HG03575 (cell line): ENCODE data around the gene PDE8B.

Source experiments
- ATAC-seq: cut with Tn5 transposase; IDR thresholded peaks from one replicate; pipeline ENCODE4 v1.9.1; 2021; ENCODE audit not compliant: unreplicated experiment, insufficient number of reproducible peaks, low FRiP score; ENCODE audit errors: extremely low read depth

PDE8B gene

GRCh38 chr5:77182367-77182766 lies 28.1 kb upstream of the PDE8B start:
- ATAC-seq, result no peak

- ATAC-seq, result no peak
Measured at GRCh38 chr5:77186652-77187370, 23.7 kb upstream of the PDE8B start.

GRCh38 chr5:77189421-77189820 lies 21.1 kb upstream of the PDE8B start:
- ATAC-seq, result no peak

GRCh38 chr5:77192441-77193050 lies 17.9 kb upstream of the PDE8B start:
- ATAC-seq, result no peak

- ATAC-seq, result no peak
Measured at GRCh38 chr5:77194762-77195161, 15.7 kb upstream of the PDE8B start.

- no peak for ATAC-seq
Measured at GRCh38 chr5:77197840-77198554, 12.5 kb upstream of the PDE8B start.

GRCh38 chr5:77200663-77201062 lies 9.8 kb upstream of the PDE8B start:
- no peak for ATAC-seq

GRCh38 chr5:77202145-77202544 lies 8.3 kb upstream of the PDE8B start:
- no peak for ATAC-seq

- no peak for ATAC-seq
Measured at GRCh38 chr5:77204967-77205366, 5.5 kb upstream of the PDE8B start.

GRCh38 chr5:77208507-77209163 lies 1.8 kb upstream of the PDE8B start:
- no peak for ATAC-seq

- no peak for ATAC-seq
Measured at GRCh38 chr5:77209495-77210090, 887 bp upstream of the PDE8B start.

- ATAC-seq, result no peak
Measured at GRCh38 chr5:77210964-77211690, 647 bp downstream of the PDE8B start.

GRCh38 chr5:77211691-77212047 lies 1.2 kb downstream of the PDE8B start:
- no peak for ATAC-seq

GRCh38 chr5:77213601-77214000 lies 3.1 kb downstream of the PDE8B start:
- ATAC-seq, result no peak

- ATAC-seq, result no peak
Measured at GRCh38 chr5:77214151-77214550, 3.7 kb downstream of the PDE8B start.

- ATAC-seq, result no peak
Measured at GRCh38 chr5:77218263-77218662, 7.8 kb downstream of the PDE8B start.

- no peak for ATAC-seq
Measured at GRCh38 chr5:77221115-77221514, 10.6 kb downstream of the PDE8B start.

GRCh38 chr5:77222722-77223121 lies 12.2 kb downstream of the PDE8B start:
- no peak for ATAC-seq

GRCh38 chr5:77223653-77224052 lies 13.2 kb downstream of the PDE8B start:
- ATAC-seq, result no peak
